Stimulated activated CD4-positive, alpha-beta T cell treated with anti-CD3 and anti-CD28 coated beads, Interleukin-2, amount 100 ng/mL, for 24 hours (primary cell): ENCODE data around the gene EMC7.
A peak's percentile ranks its signal among the peaks of the same experiment; 100 is the strongest.
"Not testable (repeated sequence)": the region's sequence is repeated elsewhere in the genome, so short reads cannot be mapped to it uniquely, and the experiment has no call there.

Experiments
- DNase-seq, 2 donors: peaks; one replicate each; pipeline ENCODE4 v3.0.0-alpha.2; 2020

The EMC7 gene

GRCh38 chr15:34084086-34084485, 17.6 kb downstream of the EMC7 start:
- no peak for DNase-seq

- no peak for DNase-seq
These were observed 21.8 kb downstream of the EMC7 start for GRCh38 chr15:34079904-34080303.

- no peak for DNase-seq
These were observed 22.8 kb downstream of the EMC7 start for GRCh38 chr15:34078900-34079299.

GRCh38 chr15:34076785-34077184, 24.9 kb downstream of the EMC7 start:
- no peak for DNase-seq

- no peak for DNase-seq
These were observed 31.7 kb downstream of the EMC7 start for GRCh38 chr15:34070003-34070402.

GRCh38 chr15:34065941-34066340, 35.7 kb downstream of the EMC7 start:
- no peak for DNase-seq

GRCh38 chr15:34065261-34065660, 36.4 kb downstream of the EMC7 start:
- DNase-seq, result no peak

GRCh38 chr15:34064438-34064837, 37.2 kb downstream of the EMC7 start:
- DNase-seq, result no peak

GRCh38 chr15:34059946-34060345, 41.7 kb downstream of the EMC7 start:
- no peak for DNase-seq

GRCh38 chr15:34059476-34059875, 42.2 kb downstream of the EMC7 start:
- no peak for DNase-seq

- DNase-seq, result no peak
These were observed 44.8 kb downstream of the EMC7 start for GRCh38 chr15:34056911-34057310.

GRCh38 chr15:34055868-34056595, 45.6 kb downstream of the EMC7 start:
- no peak for DNase-seq

GRCh38 chr15:34054081-34054707, 47.5 kb downstream of the EMC7 start:
- no peak for DNase-seq

- DNase-seq, result not testable (repeated sequence)
These were observed 51.3 kb downstream of the EMC7 start for GRCh38 chr15:34050385-34050784.

- no peak for DNase-seq
These were observed 52.5 kb downstream of the EMC7 start for GRCh38 chr15:34049112-34049511.

- DNase-seq, result no peak
These were observed 53.5 kb downstream of the EMC7 start for GRCh38 chr15:34047893-34048775.

- no peak for DNase-seq
These were observed 55.1 kb downstream of the EMC7 start for GRCh38 chr15:34046471-34047145.

- DNase-seq, result no peak
These were observed 57.8 kb downstream of the EMC7 start for GRCh38 chr15:34043813-34044212.

GRCh38 chr15:34043391-34043790, 58.3 kb downstream of the EMC7 start:
- DNase-seq, result no peak

- no peak for DNase-seq
These were observed 61.9 kb downstream of the EMC7 start for GRCh38 chr15:34039790-34040113.

- DNase-seq, result peak; percentile 64 to 68
These were observed 62.5 kb downstream of the EMC7 start, which contains the start of gene AVEN for GRCh38 chr15:34038871-34039789. AVEN (minus strand) TSS chr15:34039204; CDS start chr15:34039046, 158 bp downstream.
